RWPE2 (cell line): Measurements from ENCODE around the gene KCNMA1.

Source experiments
- ATAC-seq: fragments of 200-7000 bp; cut with Tn5 transposase; 3 replicates; pipeline ENCODE4 v1.9.1; 2021; ENCODE audit warnings: low read depth
- DNase-seq: peaks from one replicate; pipeline ENCODE4 v3.0.0-alpha.2; 2020; ENCODE audit warnings: low spot score
- H3K27ac ChIP-seq: fragments of 450-650 bp; 2 replicates; pipeline ENCODE4 v1.5.1; 2017; ENCODE audit warnings: mild to moderate bottlenecking; ENCODE audit not compliant: poor library complexity, severe bottlenecking
- H3K27me3 ChIP-seq: fragments of 250-450 bp; sonication (Bioruptor Pico); 2 replicates; pipeline ENCODE4 v1.5.1; 2021; ENCODE audit warnings: mild to moderate bottlenecking, moderate library complexity; ENCODE audit not compliant: insufficient read depth, poor library complexity, severe bottlenecking
- H3K36me3 ChIP-seq: fragments of 250-450 bp; sonication (Bioruptor Pico); 2 replicates; pipeline ENCODE4 v1.5.1; 2020; ENCODE audit warnings: low read depth, mild to moderate bottlenecking, moderate library complexity
- H3K4me1 ChIP-seq: fragments of 250-450 bp; sonication (Bioruptor Pico); 2 replicates; pipeline ENCODE4 v1.5.1; 2021; ENCODE audit warnings: mild to moderate bottlenecking, moderate library complexity; ENCODE audit not compliant: insufficient read depth, poor library complexity, severe bottlenecking
- H3K4me3 ChIP-seq: fragments of 250-450 bp; sonication (Bioruptor Pico); 2 replicates; pipeline ENCODE4 v1.5.1; 2021; ENCODE audit warnings: mild to moderate bottlenecking, moderate library complexity; ENCODE audit not compliant: severe bottlenecking
- H3K9me3 ChIP-seq: fragments of 250-450 bp; sonication (Bioruptor Pico); 2 replicates; pipeline ENCODE4 v1.5.1; 2021; ENCODE audit warnings: mild to moderate bottlenecking, moderate library complexity; ENCODE audit not compliant: severe bottlenecking
- TF ChIP-seq, protein P1 (sequence below): fragments of 450-650 bp; IDR thresholded peaks from one replicate; pipeline ENCODE4 v1.5.1; 2017; ENCODE audit warnings: mild to moderate bottlenecking, moderate library complexity; ENCODE audit not compliant: poor library complexity, severe bottlenecking

Gene KCNMA1

DNA sequence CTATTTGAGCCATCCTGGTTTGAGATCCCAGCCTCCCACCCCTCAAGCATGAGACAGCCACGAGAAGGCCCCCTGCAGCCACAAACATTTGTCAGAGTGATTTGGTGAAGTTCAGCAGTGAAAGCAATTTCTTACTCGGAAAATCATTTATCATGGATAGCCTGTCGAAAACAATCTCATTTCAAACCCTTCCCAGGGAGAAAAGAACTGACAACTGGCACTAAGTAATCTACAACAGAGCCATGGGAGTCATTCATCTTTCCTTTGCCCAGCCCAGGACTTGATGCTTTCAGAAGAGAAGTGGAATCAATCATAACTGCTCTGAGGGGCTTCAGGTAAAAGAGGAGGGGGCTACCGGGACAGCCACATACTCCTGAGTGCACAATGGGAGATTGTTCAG, 411.2 kb downstream of the KCNMA1 start:
- no peaks in the 10 kb centered on the region for H3K4me1 ChIP-seq
- TF ChIP-seq, protein P1, sequence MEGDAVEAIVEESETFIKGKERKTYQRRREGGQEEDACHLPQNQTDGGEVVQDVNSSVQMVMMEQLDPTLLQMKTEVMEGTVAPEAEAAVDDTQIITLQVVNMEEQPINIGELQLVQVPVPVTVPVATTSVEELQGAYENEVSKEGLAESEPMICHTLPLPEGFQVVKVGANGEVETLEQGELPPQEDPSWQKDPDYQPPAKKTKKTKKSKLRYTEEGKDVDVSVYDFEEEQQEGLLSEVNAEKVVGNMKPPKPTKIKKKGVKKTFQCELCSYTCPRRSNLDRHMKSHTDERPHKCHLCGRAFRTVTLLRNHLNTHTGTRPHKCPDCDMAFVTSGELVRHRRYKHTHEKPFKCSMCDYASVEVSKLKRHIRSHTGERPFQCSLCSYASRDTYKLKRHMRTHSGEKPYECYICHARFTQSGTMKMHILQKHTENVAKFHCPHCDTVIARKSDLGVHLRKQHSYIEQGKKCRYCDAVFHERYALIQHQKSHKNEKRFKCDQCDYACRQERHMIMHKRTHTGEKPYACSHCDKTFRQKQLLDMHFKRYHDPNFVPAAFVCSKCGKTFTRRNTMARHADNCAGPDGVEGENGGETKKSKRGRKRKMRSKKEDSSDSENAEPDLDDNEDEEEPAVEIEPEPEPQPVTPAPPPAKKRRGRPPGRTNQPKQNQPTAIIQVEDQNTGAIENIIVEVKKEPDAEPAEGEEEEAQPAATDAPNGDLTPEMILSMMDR = no peak
- no peaks in the 10 kb centered on the region for H3K9me3 ChIP-seq
- no peak overlapping the region for H3K27ac ChIP-seq
- no peaks in the 10 kb centered on the region for H3K36me3 ChIP-seq
- H3K27me3 ChIP-seq = no peaks in the 10 kb centered on the region
- ATAC-seq (no peak), DNase-seq (no peak)
- no peak overlapping the region for H3K4me3 ChIP-seq

DNA sequence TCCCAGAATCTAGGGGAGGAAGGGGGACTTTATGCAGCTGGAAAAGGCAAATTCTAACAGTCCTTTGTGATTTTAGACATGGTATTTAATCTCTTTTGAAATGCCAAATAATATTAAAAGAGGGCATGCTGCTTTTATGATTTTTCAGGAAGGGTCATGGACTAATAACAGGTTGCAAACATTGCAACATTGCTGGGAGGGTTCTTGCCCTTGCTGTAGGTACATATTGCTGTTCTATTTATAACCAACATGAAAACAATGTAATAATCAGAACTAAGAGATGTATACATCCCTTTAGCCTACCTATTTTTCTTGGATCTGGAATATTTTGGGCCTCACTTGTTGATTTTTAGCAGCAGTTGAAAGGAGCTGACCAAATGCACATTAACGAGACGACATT, 411.6 kb downstream of the KCNMA1 start:
- Histone ChIP-seq H3K4me3 (no peak overlapping the region), H3K36me3 (no peaks in the 10 kb centered on the region), H3K4me1 (no peaks in the 10 kb centered on the region), H3K27me3 (no peaks in the 10 kb centered on the region), H3K27ac (no peak overlapping the region), H3K9me3 (no peaks in the 10 kb centered on the region)
- no peak for DNase-seq
- no peak for ATAC-seq
- TF ChIP-seq, protein P1 = no peak

GRCh38 chr10:77223526-77224460, 413.8 kb downstream of the KCNMA1 start:
- H3K4me3 ChIP-seq = no peak overlapping the region
- H3K4me1 ChIP-seq = no peaks in the 10 kb centered on the region
- ATAC-seq (no peak), DNase-seq (no peak)
- no peak overlapping the region for H3K27ac ChIP-seq
- H3K9me3 ChIP-seq = no peaks in the 10 kb centered on the region
- no peaks in the 10 kb centered on the region for H3K27me3 ChIP-seq
- no peaks in the 10 kb centered on the region for H3K36me3 ChIP-seq
- TF ChIP-seq, protein P1 = no peak

- H3K27ac ChIP-seq = no peak overlapping the region
- DNase-seq (no peak), ATAC-seq (no peak)
- no peaks in the 10 kb centered on the region for H3K9me3 ChIP-seq
- TF ChIP-seq, protein P1 = no peak
- H3K4me3 ChIP-seq = no peak overlapping the region
- no peaks in the 10 kb centered on the region for H3K27me3 ChIP-seq
- no peaks in the 10 kb centered on the region for H3K4me1 ChIP-seq
- H3K36me3 ChIP-seq = no peaks in the 10 kb centered on the region
Observed at GRCh38 chr10:77220150-77220549, 417.5 kb downstream of the KCNMA1 start.

DNA sequence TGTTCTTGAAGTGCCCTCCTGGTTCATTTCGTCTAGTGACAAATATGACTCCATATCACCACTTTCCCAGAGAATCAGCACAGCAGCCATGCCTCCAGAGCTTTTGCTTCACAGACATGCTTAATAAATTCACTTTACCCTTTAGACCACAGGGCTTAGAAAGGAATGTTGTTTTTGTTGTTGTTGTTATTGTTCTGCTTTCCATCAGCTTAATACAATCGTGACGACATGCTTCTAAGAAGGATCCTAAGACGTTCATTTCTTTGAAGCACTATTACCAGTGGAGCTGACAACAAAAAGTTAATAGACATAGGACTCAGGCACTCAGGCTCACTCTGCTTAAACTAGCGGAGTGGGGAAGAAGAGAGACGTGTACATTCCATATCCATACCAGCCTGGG, 418.6 kb downstream of the KCNMA1 start:
- ATAC-seq = no peak
- no peak for DNase-seq
- Histone ChIP-seq H3K4me1 (no peaks in the 10 kb centered on the region), H3K9me3 (no peaks in the 10 kb centered on the region), H3K36me3 (no peaks in the 10 kb centered on the region), H3K27ac (no peak overlapping the region), H3K4me3 (no peak overlapping the region), H3K27me3 (no peaks in the 10 kb centered on the region)
- TF ChIP-seq, protein P1 = no peak
